H1 (cell line): ENCODE results near the gene DLL4. TPM values are rescaled to one million over a fixed set of nuclear protein-coding genes. Genes with fewer than 3 reads are reported as not detected.

Experiments
- BCL11A ChIP-seq, 2 experiments: IDR thresholded peaks; one replicate each; pipeline ENCODE4 v1.6.1; 2011; ENCODE audit warnings: low read depth in 2 of 2, low read length in 2 of 2, mild to moderate bottlenecking in 2 of 2
- EP300 ChIP-seq, 2 experiments: IDR thresholded peaks; 1 replicate in 1 of 2; 2 replicates in 1 of 2; pipeline ENCODE4 v1.6.1; 2011 to 2012; ENCODE audit warnings: low read depth in 2 of 2, low read length in 2 of 2, mild to moderate bottlenecking in 2 of 2, borderline replicate concordance in 1 of 2, inconsistent platforms in 1 of 2, moderate library complexity in 1 of 2
- HDAC2 ChIP-seq, 2 experiments: fragments of 300-600 bp in 1 of 2; sonication (generic) in 1 of 2; IDR thresholded peaks; 2 replicates each; pipeline ENCODE4 v1.6.1; 2011 to 2012; ENCODE audit warnings: low read depth in 2 of 2, low read length in 2 of 2, mild to moderate bottlenecking in 2 of 2, moderate library complexity in 2 of 2, borderline replicate concordance in 1 of 2, inconsistent platforms in 1 of 2
- RAD21 ChIP-seq, 2 experiments: IDR thresholded peaks in 1 of 2; conservative IDR thresholded peaks in 1 of 2; 2 replicates each; pipeline ENCODE4 v1.6.1; 2011; ENCODE audit warnings: low read depth in 2 of 2, low read length in 2 of 2, improper control_type of control experiment in 1 of 2, inconsistent platforms in 1 of 2, mild to moderate bottlenecking in 1 of 2, moderate library complexity in 1 of 2
- polyA plus RNA-seq, 7 experiments: library from polyadenylated mRNA; depleted of rRNA in 3 of 7; stranded (reverse) in 5 of 7; unstranded in 2 of 7; fragments of >200 nt in 5 of 7; fragments of 200-250 nt in 2 of 7; gene quantifications; 1 replicate in 5 of 7; 2 replicates in 1 of 7; 4 replicates in 1 of 7; pipeline versions ENCODE4 v1.2.1 to v1.2.3, GENCODE V29; 2011 to 2013; ENCODE audit warnings: missing spikeins in 2 of 7, mixed read lengths in 2 of 7
- total RNA-seq: library from RNA; stranded (reverse); fragmentation: NEBNext Ultra II Directional; extraction: Animal tissue kit (Norgen Biotek cat#: 25700); gene quantifications from 2 replicates; pipeline ENCODE4 v1.2.1, GENCODE V29; 2021

The DLL4 gene
- total and polyA plus RNA-seq, 2 of the 8 experiments (the other 6 are each of a cell fraction or from before 2014, with no cell fraction given): 0.23 to 0.60 TPM

- TF ChIP-seq BCL11A (IDR thresholded peaks at IDR 0.05; ENCODE audit: low read depth in 2 of 2, low read length in 2 of 2) (no peak), HDAC2 (IDR thresholded peaks at IDR 0.05; ENCODE audit: borderline replicate concordance in 1 of 2, low read depth in 2 of 2, low read length in 2 of 2) (no peak; a peak in 1 of 4 replicates), RAD21 (IDR thresholded peaks at IDR 0.05 in 1 of 2, conservative IDR thresholded peaks at IDR 0.05 in 1 of 2; ENCODE audit: low read depth in 2 of 2, low read length in 2 of 2) (peak; percentile 29 to 51), EP300 (IDR thresholded peaks at IDR 0.05; ENCODE audit: borderline replicate concordance in 1 of 2, low read depth in 2 of 2, low read length in 2 of 2) (no peak)
Measured at GRCh38 chr15:40937762-40938535, 8.8 kb downstream of the DLL4 start (continued).
